ENCODE results near the gene MUC5AC. TPM values are rescaled to one million over a fixed set of nuclear protein-coding genes. Genes with fewer than 3 reads are reported as not detected.
"Not testable (repeated sequence)": the region's sequence is repeated elsewhere in the genome, so short reads cannot be mapped to it uniquely, and the experiment has no call there.

The MUC5AC gene
- not detected for total RNA-seq

GRCh38 chr11:1157645-1158591 is at the start of gene MUC5AC:
Gene MUC5AC (plus strand): TSS chr11:1157953. CDS start chr11:1158000, 47 bp downstream.
- DNase-seq = no peak
- Mint-ChIP-seq H3K36me3 (ENCODE audit: low read depth) (no peaks in the 10 kb centered on the region), H3K4me3 (no peak within 1 kb of the TSS), H3K27me3 (ENCODE audit: low read depth) (no peaks in the 10 kb centered on the region), H3K9me3 (ENCODE audit: insufficient read depth) (no peaks in the 10 kb centered on the region), H3K27ac (no peak within 1 kb of the TSS), H3K4me1 (ENCODE audit: low read depth) (no peaks in the 10 kb centered on the region)
- ChIA-PET POLR2A (no interaction called here), CTCF (no interaction called here)
- no peak for ATAC-seq

GRCh38 chr11:1108246-1108900 is 49.4 kb upstream of the MUC5AC start:
- Mint-ChIP-seq H3K36me3 (ENCODE audit: low read depth) (no peaks in the 10 kb centered on the region), H3K27ac (no peak overlapping the region), H3K27me3 (ENCODE audit: low read depth) (no peaks in the 10 kb centered on the region), H3K4me3 (no peak overlapping the region), H3K4me1 (ENCODE audit: low read depth) (no peaks in the 10 kb centered on the region), H3K9me3 (ENCODE audit: insufficient read depth) (no peaks in the 10 kb centered on the region)
- ATAC-seq = no peak
- no peak for DNase-seq
- ChIA-PET POLR2A (no interaction called here), CTCF (no interaction called here)

GRCh38 chr11:1109101-1109917 is 48.4 kb upstream of the MUC5AC start:
- CTCF ChIA-PET = no interaction called here
- no peaks in the 10 kb centered on the region for H3K4me1 Mint-ChIP-seq (ENCODE audit: low read depth)
- H3K36me3 Mint-ChIP-seq (ENCODE audit: low read depth) = no peaks in the 10 kb centered on the region
- H3K4me3 Mint-ChIP-seq = no peak overlapping the region
- no peak overlapping the region for H3K27ac Mint-ChIP-seq
- H3K27me3 Mint-ChIP-seq (ENCODE audit: low read depth) = no peaks in the 10 kb centered on the region
- POLR2A ChIA-PET = no interaction called here
- no peak for DNase-seq
- no peaks in the 10 kb centered on the region for H3K9me3 Mint-ChIP-seq (ENCODE audit: insufficient read depth)
- no peak for ATAC-seq

- no peak overlapping the region for H3K27ac Mint-ChIP-seq
- H3K9me3 Mint-ChIP-seq (ENCODE audit: insufficient read depth) = no peaks in the 10 kb centered on the region
- H3K4me3 Mint-ChIP-seq = no peak overlapping the region
- ChIA-PET POLR2A (no interaction called here), CTCF (no interaction called here)
- no peaks in the 10 kb centered on the region for H3K36me3 Mint-ChIP-seq (ENCODE audit: low read depth)
- ATAC-seq = no peak
- no peak for DNase-seq
- no peaks in the 10 kb centered on the region for H3K4me1 Mint-ChIP-seq (ENCODE audit: low read depth)
- H3K27me3 Mint-ChIP-seq (ENCODE audit: low read depth) = no peaks in the 10 kb centered on the region
These were observed 47.6 kb upstream of the MUC5AC start for GRCh38 chr11:1109918-1110705.

DNA sequence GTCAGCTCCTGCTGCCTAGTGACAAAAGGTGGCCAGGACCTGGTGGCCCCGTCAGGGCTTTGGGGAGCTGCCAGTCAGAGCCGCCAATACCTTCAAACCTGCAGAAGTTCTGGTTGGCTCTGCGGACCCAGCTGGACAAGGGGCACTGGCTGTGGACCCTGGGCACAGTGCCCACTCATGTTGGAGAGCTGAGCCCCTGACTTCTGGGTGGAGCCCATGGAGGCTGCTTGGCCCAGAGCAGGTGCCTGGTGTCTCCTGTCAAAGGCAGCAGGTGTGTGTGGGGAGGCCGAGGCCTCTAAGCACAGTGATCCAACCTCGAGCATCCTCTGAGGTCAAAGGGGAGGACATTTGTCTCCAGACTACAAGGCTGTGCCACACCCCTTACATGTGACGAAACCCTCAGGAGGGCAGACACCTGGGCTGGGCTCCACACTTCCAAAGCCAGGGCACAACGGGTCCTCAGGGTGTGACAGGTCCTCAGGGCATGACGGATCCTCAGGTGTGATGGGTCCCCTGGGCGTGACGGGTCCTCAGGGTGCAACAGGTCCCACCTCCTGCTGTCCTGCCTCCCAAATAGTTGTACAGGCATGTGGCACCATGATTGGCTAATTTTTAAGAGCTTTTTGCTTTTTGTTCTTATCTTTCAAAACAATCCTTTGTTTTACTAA is 46.1 kb upstream of the MUC5AC start:
- ATAC-seq = no peak
- H3K9me3 Mint-ChIP-seq (ENCODE audit: insufficient read depth) = no peaks in the 10 kb centered on the region
- no peaks in the 10 kb centered on the region for H3K36me3 Mint-ChIP-seq (ENCODE audit: low read depth)
- H3K4me3 Mint-ChIP-seq = no peak overlapping the region
- no peak overlapping the region for H3K27ac Mint-ChIP-seq
- CTCF ChIA-PET = no interaction called here
- H3K4me1 Mint-ChIP-seq (ENCODE audit: low read depth) = no peaks in the 10 kb centered on the region
- POLR2A ChIA-PET = no interaction called here
- H3K27me3 Mint-ChIP-seq (ENCODE audit: low read depth) = no peaks in the 10 kb centered on the region
- DNase-seq = no peak

GRCh38 chr11:1112351-1113191 is 45.2 kb upstream of the MUC5AC start:
- Mint-ChIP-seq H3K9me3 (ENCODE audit: insufficient read depth) (no peaks in the 10 kb centered on the region), H3K4me3 (no peak overlapping the region), H3K36me3 (ENCODE audit: low read depth) (no peaks in the 10 kb centered on the region), H3K27ac (no peak overlapping the region), H3K4me1 (ENCODE audit: low read depth) (no peaks in the 10 kb centered on the region), H3K27me3 (ENCODE audit: low read depth) (no peaks in the 10 kb centered on the region)
- CTCF ChIA-PET = no interaction called here
- POLR2A ChIA-PET = no interaction called here
- DNase-seq (no peak), ATAC-seq (no peak)

DNA sequence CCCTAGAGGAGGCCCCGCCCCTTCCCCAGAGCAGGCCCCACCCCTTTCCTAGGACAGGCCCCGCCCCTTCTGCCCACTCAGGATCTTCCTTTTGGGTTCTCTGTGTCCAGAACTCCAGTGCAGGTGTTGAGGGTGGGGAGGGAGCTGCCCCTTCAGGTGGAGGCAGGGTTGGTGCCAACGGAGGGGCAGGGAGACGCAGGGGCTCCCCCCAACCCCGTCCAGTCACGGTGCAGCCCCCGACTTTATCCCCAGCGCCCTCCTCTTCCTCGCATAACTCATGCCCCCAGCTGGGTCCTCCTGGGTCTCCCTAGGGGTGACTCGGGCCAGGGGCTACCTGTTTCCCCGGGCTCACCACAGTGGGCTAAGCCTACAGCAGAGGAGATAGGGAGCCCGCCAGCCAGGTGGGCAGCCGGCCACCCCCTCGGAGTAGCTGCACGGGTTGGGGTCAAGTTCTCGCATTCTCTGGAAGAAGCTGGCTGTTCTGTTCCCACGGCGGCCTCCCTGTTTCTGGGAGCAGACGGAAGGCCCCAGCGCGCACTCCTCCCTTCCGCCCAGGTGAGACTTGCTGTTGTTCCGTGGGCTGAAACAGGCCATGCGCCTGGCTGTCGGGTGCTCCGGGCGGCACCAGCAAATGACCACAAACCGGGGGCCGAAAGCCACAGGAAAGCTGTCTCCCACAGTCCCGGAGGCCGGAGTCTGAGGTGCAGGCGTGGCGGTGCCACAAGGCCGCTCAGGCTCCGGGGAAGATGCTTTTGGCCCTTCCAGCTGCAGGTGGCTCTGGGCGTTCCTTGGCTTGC is 44.1 kb upstream of the MUC5AC start:
- Mint-ChIP-seq H3K27ac (no peak overlapping the region), H3K9me3 (ENCODE audit: insufficient read depth) (no peaks in the 10 kb centered on the region), H3K4me3 (no peak overlapping the region), H3K36me3 (ENCODE audit: low read depth) (no peaks in the 10 kb centered on the region), H3K27me3 (ENCODE audit: low read depth) (no peaks in the 10 kb centered on the region), H3K4me1 (ENCODE audit: low read depth) (no peaks in the 10 kb centered on the region)
- DNase-seq = no peak
- ChIA-PET CTCF (interaction anchor here (1.6 kb wide), 1 partner anchor 461 kb away, joined by 4 read pairs; no protein-coding TSS in a partner anchor), POLR2A (no interaction called here)
- no peak for ATAC-seq

DNA sequence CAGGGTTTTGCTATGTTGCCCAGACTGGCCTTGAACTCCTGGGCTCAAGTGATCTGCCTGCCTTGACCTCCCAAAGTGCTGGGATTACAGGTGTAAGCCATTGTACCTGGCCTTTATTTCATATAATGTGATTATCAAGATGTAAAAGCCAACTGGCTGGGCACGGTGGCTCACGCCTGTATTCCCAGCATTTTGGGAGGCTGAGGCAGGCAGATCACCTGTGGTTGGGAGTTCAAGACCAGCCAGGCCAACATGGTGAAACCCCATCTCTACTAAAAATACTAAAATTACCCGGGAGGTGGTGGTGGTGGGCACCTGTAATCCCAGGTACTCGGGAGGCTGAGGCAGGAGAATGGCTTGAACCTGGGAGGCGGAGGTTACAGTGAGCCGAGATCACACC is 42.5 kb upstream of the MUC5AC start:
- H3K36me3 Mint-ChIP-seq (ENCODE audit: low read depth); H3K9me3 Mint-ChIP-seq (ENCODE audit: insufficient read depth); POLR2A ChIA-PET; H3K27me3 Mint-ChIP-seq (ENCODE audit: low read depth); H3K4me3 Mint-ChIP-seq; ATAC-seq; H3K4me1 Mint-ChIP-seq (ENCODE audit: low read depth); DNase-seq; H3K27ac Mint-ChIP-seq: not testable (repeated sequence)
- CTCF ChIA-PET = interaction anchor here (1.2 kb wide), 1 partner anchor 399 kb away, joined by 3 read pairs; no protein-coding TSS in a partner anchor

- no peaks in the 10 kb centered on the region for H3K4me1 Mint-ChIP-seq (ENCODE audit: low read depth)
- no peak overlapping the region for H3K4me3 Mint-ChIP-seq
- no peaks in the 10 kb centered on the region for H3K36me3 Mint-ChIP-seq (ENCODE audit: low read depth)
- no peaks in the 10 kb centered on the region for H3K27me3 Mint-ChIP-seq (ENCODE audit: low read depth)
- H3K9me3 Mint-ChIP-seq (ENCODE audit: insufficient read depth) = no peaks in the 10 kb centered on the region
- CTCF ChIA-PET = interaction anchor here (1.2 kb wide), 1 partner anchor 398 kb away, joined by 3 read pairs; no protein-coding TSS in a partner anchor
- POLR2A ChIA-PET = no interaction called here
- no peak overlapping the region for H3K27ac Mint-ChIP-seq
- ATAC-seq (no peak), DNase-seq (no peak)
These were observed 41.6 kb upstream of the MUC5AC start for GRCh38 chr11:1116104-1116503.

All from activated CD8-positive, alpha-beta T cell treated with anti-CD3 and anti-CD28 coated beads, Interleukin-2, amount 10 ng/mL, durations not matched to agents 7 days and 5 days (primary cell).